DMS53 treated with DMSO at 0.1 percent for 48 hours (cell line): ENCODE measurements around the gene CCDC185.

Experiments
- DNase-seq: peaks from one replicate; lab custom pipeline; 2025; ENCODE audit not compliant: unreplicated experiment; lab: John Stamatoyannopoulos, UW

Gene CCDC185

GRCh38 chr1:223429313-223429731 is 36.1 kb downstream of the CCDC185 start:
- no peak for DNase-seq

GRCh38 chr1:223429821-223430220 is 36.6 kb downstream of the CCDC185 start:
- DNase-seq: no peak

DNA sequence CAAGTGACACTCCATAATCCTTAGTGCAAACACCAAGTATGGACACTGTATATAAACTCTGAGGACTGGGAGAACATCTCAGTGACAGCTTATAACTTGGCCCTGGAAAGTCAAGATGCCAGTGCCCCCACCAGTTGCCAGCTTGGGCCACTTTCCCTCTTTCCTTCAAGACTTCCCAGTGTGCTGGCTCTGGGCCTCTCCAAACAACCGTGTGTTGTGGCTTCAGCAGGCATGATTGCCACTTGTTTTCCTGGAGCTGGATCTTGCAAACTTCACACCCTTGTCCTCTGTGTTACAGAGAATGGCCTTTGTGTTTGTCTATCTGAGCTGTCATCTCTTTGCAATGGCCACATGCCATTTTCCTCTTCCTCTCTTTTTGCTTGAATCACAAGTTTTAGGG is 37.0 kb downstream of the CCDC185 start:
- DNase-seq: no peak

GRCh38 chr1:223437151-223437550 is 43.9 kb downstream of the CCDC185 start:
- no peak for DNase-seq

DNA sequence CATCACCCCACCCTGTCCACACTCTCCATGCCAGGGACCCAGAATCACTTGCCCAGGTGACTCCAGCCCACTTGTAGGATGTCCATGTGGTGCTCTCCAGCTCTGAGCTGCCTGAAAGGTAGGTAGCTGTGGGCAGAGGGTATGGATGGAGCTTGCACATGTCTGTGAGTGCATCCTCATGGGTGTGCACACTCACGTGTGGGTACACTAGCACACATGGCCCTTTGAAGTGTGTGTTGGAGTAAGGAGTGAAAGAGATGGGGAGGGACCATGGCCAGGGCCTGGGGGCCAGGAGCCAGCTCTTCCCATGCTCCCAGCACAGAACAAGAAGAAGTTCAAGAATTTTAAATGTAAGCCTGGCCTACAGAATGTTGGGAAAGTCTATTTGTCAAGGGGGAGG is 50.2 kb downstream of the CCDC185 start:
- no peak for DNase-seq

- no peak for DNase-seq
Observed at GRCh38 chr1:223444411-223444810, 51.2 kb downstream of the CCDC185 start.
